ENCODE data around the gene BOC.

BOC gene

GRCh38 chr3:113222451-113223086 is 11.2 kb downstream of the BOC start:
- no peak for DNase-seq (ENCODE audit: low read depth in 2 of 2)

DNA sequence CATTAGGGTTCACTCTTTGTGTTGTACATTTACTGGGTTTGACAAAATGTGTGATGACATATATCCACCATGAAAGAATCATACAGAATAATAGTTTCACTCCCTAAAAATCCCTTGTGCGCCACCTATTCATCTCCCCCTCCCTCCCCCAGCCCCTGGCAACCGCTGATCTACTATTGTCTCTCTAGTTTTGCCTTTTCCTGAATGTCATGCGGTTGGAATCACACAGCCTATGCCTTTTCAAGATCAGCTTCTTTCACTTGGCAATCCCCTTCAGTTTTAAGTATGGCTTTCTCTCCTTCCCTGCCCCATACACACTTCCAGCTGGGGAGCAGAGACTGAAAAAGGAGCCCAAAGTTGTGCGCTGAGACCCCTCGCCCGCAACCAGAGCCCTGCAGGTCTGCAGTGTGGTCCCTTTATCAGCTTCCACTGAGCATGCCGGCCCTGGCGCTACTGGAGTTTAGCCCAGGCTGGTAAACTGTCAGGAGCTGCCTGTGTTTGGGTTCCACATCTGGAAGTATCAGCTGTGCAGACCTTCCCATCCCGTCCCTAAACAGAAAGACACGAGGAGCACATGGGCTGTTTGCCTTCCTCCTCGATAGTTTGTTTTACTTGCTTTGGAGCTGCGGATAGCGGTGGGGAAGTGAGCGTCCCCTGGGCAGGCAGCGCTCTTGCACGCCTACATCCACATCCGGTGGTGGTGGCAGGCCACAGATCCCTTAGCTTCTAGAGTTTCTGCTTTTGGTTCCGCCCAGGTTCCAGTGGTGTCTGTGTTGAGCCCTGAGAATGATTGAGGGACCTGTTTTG is 12.3 kb downstream of the BOC start:
- no peak for DNase-seq (ENCODE audit: low read depth in 2 of 2)

DNA sequence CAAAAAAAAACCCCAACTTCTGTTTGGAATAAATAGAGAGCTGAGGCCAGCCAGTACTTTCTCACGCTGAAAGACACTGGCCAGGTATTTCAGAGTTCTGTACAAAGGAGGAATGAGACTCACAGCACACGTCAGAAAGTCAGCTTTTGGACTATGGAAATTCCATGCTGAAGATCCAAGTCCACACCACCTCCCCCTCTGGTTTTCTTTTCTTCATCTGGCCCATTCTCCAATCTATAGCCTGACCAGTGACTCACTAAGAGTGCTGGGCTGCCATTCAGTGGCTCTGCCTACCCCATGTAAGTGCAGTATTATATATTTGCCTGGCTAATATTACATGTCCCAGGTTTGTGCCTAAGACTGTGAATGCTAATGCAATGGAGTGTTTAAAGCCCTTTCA is 13.9 kb downstream of the BOC start:
- no peak for DNase-seq (ENCODE audit: low read depth in 2 of 2)

DNA sequence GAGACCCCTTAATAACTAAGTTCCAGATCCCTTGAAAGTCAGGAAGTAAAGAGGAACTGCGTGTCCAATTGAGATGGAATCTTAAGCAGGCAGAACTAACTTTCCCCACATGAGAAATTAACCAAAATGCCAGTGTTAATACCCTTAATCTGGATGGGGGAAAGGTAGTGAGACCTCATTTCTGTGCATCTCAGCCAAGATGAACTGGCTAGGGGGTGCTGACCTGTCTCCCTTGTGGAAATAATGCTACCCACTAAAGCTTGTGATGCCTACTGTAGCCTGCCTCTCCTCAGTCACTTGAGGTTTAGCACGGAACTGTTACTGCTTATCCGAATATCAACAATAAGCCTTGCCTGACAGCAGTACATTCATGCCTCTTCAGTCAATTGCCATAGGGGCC is 15.1 kb downstream of the BOC start:
- no peak for DNase-seq (ENCODE audit: low read depth in 2 of 2)

GRCh38 chr3:113227146-113227545 is 15.8 kb downstream of the BOC start:
- DNase-seq (ENCODE audit: low read depth in 2 of 2) = no peak

- DNase-seq (ENCODE audit: low read depth in 2 of 2) = no peak
These were observed 17.3 kb downstream of the BOC start for GRCh38 chr3:113228498-113229286.

GRCh38 chr3:113231391-113231790 is 20.0 kb downstream of the BOC start:
- no peak for DNase-seq (ENCODE audit: low read depth in 2 of 2)

GRCh38 chr3:113231827-113232253 is 20.5 kb downstream of the BOC start:
- no peak for DNase-seq (ENCODE audit: low read depth in 2 of 2)

DNA sequence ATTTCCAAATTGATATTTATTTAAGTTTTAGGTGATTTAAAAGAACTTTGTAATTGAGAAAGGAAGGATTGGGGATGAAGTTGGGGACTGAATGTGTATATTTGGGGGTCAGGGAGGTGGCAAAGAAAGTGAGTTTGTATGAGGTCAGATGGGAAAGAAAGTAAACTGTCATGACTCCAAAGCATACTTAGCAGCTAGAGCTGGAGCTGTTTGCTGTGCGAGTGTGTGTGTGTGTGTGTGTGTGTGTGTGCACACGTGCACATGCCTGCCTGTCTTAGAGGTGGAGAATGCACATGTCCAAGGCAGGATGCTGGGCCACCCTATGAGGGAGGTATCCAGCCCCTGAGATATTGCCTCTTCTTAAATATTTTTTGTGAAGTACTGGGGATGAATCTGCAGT is 21.0 kb downstream of the BOC start:
- no peak for DNase-seq (ENCODE audit: low read depth in 2 of 2)

DNA sequence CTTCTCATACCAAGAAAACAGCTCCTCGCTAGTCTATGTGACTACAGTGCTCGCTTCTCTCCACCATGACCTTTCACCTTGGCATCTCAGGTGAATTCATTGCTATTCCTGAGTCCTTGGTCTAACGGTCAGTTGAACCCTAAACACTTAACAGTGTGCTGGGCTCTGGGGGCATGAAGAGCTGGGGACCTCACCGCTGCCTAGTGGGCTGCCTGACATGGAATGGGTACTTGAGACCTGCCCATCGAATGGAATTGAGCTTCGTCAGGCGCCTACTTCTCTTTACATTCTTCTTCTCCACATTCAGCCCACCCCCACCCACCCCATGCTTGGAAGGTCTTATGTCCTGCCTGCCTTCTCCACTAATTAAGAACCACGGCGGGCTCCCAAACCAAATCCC is 22.1 kb downstream of the BOC start:
- no peak for DNase-seq (ENCODE audit: low read depth in 2 of 2)

DNA sequence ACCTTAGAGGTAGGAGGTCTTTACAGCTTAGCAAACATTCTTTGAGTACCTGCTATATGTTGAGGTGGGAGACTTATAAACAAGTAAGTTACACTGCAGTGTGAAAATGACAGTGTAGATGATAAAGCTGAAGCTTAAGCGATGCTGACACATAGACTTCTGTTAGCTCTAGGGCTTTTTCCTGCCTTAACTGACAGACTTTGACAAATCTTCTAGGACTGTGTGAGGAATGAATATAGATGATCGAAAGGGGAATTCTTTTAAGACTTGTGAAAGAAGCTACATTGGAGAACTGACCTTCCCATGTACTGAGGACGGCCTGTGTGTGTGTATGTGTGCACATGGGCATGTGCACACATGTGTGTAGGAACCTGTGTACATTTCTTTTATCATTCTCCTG is 22.7 kb downstream of the BOC start:
- DNase-seq (ENCODE audit: low read depth in 2 of 2) = no peak

GRCh38 chr3:113234688-113235260 is 23.4 kb downstream of the BOC start:
- DNase-seq (ENCODE audit: low read depth in 2 of 2) = no peak

DNA sequence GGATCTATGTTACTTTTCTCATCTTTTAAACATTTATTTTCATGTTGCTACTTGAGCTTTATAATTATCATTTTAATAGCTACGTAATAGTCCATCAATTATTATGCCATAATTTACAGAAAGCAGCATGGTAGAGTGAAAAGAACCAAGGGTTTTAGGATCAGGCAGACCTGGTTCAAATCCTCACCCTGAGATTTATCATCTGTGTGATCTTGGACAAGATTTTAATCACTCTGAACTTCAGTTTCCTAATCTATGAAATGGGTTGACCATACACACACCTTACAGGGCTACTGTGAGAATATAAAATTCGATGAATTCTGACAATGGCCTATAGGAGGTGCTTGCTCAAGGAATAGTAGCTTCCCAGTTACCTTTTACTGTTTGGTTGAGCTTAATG is 27.1 kb downstream of the BOC start:
- DNase-seq (ENCODE audit: low read depth in 2 of 2) = no peak

DNA sequence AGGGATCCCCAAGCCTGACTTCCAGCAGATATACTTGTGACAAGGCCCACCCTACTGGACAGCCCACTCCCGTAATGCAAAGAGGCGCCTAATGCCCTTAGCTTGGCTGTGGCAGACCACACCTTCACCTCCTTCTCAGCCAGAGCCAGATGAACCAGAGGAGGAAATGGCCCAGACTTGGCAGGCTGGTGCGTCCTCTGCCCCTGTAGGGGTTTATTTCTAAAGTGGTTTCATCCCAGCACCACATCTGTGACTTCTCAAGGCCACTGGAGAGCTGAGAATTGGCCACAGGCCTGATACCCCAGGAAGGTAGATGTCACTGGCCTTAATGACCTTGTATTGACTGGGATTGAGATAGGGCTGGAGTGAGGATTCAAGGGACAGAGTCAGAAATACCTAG is 29.5 kb downstream of the BOC start:
- no peak for DNase-seq (ENCODE audit: low read depth in 2 of 2)

DNA sequence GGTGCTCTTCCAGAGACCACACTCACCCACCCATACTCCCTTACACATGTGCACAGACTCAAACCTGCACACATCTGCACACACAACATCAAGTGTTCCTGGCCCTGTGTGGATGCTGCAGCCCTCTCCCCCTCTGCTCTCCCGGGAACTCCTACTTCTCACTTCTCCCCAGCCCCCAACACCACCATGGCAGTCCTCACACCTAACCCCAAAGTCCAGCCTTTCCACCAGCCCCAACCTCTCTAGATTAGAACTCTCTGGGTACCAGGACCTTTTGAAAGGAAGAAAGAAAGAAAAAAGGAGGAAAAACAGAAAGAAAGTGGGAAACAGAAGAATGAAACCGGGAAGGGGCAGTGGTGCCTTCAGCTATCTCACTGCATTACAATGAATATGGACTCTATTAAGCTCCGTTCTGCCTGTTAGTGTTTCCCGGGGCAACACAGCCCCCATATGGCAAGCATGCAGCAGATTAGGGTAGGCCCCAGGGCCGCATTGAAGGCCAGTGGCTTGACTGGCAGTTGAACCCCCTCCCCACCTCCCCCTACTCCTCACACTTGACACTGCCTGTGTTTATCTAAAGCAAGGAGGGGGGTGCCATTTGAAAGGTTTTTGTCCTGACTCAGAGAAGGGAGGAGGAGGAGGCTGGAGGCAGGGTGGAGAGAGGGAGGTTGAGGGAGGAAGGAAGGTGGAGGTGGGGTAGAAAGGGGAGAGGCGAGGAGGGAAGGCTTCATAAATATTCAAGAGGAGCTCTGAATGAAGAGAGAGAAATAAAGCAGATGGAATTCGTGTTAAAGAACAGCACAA is 30.1 kb downstream of the BOC start:
- no peak for DNase-seq (ENCODE audit: low read depth in 2 of 2)

GRCh38 chr3:113242096-113242581 is 30.8 kb downstream of the BOC start:
- no peak for DNase-seq (ENCODE audit: low read depth in 2 of 2)

DNA sequence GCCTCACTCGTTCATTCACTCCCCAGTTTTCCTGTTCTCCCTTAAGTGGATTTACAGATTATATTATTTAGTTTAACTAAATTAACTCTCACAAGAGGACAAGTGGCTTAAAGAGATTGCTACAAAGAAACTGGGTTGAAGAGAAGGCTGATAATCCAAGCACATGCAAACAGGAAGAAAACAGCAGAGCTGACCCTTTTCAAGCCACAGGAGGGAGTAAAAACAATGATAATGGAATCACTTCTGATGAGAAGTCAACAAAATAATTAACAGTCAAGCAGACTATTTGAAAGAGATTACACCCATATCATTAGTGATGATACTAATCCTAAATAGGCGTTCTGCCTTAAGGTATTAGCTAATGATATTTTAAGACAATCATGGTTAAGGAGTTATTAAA is 31.7 kb downstream of the BOC start:
- DNase-seq (ENCODE audit: low read depth in 2 of 2) = no peak

DNA sequence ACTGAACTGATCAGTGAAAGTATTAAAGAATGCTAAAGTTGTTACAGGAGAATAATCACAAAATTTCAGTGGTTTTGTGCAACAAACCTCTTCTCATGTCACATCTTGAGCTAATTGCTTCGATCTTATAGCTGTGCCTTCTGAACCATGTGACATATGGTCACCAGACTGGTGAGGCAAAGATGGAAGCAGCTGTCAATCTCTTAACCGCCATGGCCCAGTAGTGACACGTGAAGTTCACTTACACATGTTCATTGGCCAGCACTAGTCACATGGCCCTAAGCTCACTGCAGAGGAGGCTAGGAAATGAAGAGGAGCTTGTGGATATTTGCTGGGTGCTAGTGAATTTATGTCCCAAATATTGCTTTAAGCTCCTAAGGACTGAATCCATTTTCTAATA is 32.5 kb downstream of the BOC start:
- no peak for DNase-seq (ENCODE audit: low read depth in 2 of 2)

DNA sequence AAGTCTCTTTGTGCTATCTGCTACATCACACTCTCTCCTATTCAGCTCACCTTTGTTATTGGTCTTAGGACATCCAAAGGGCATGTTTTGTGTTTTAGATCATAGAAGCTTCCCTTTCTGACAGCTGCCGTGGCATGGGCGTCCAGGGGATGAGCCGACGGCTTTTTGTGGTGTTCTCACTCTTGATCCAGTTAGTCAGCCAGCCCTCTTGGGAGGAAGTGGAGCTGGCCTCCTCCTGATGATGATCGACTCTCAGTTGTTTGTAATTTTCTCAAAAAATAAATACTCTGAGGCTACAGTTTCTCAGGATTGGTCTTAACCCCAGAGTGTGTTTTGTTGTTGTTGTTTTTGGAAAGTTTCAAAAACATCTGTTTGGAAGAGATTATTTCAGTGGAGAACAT is 34.4 kb downstream of the BOC start:
- DNase-seq (ENCODE audit: low read depth in 2 of 2) = no peak

- DNase-seq (ENCODE audit: low read depth in 2 of 2) = no peak
These were observed 35.7 kb downstream of the BOC start for GRCh38 chr3:113247068-113247467.

DNA sequence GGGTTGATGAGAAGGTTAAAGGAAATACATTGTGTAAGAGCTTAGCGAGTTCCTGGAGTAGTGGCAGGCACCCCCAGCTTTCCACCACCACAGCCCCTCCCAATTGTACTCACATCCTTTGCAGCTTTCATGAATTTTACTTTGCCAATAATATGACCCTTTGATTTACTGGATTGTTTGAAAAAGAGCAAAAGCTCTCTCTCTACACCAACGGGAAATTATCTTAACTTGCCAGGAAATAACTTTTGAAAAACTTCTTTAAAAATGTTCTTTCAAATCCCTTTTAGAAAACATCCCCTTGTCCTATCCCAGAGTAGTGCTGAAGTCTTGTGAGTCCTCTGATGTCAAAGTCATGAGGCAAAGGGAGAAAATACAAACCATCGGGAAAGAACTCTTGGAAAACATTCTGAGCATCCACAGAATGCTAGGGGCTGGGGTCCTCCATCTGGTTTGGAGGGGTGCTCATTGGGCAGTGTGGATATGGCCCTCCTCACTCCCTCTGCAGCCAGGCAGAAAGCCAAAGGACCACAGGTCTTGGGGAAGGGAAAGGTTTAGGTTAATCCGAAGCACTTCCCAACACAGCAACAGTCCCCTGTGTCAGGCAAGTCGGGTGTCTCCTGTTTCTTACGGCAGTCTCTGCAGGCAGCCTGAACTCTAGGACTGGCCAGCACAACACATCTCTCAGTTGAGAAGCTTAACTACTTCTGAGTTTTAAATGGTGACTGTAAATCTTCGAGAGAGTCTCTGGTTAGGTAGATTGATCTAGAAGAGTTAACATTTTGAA is 36.5 kb downstream of the BOC start:
- no peak for DNase-seq (ENCODE audit: low read depth in 2 of 2)
